ENCODE results near the gene STYX. TPM values are rescaled to one million over a fixed set of nuclear protein-coding genes. Genes with fewer than 3 reads are reported as not detected.

Gene STYX
- total RNA-seq, 6 donors from 2014 or later = 3.0 to 16.5 (median 10.4) TPM

GRCh38 chr14:52808101-52808500 is 78.1 kb downstream of the STYX start:
- no peaks in the 10 kb centered on the region for H3K27me3 ChIP-seq
- WGBS, 2 donors = 96% methylated on average over 1 of the region's 1 CpG
- TF ChIP-seq EP300 (IDR thresholded peaks at IDR 0.05) (no peak), POLR2A (IDR thresholded peaks at IDR 0.05) (no peak), POLR2AphosphoS5 (IDR thresholded peaks at IDR 0.05) (no peak)
- TF ChIP-seq, protein P1, sequence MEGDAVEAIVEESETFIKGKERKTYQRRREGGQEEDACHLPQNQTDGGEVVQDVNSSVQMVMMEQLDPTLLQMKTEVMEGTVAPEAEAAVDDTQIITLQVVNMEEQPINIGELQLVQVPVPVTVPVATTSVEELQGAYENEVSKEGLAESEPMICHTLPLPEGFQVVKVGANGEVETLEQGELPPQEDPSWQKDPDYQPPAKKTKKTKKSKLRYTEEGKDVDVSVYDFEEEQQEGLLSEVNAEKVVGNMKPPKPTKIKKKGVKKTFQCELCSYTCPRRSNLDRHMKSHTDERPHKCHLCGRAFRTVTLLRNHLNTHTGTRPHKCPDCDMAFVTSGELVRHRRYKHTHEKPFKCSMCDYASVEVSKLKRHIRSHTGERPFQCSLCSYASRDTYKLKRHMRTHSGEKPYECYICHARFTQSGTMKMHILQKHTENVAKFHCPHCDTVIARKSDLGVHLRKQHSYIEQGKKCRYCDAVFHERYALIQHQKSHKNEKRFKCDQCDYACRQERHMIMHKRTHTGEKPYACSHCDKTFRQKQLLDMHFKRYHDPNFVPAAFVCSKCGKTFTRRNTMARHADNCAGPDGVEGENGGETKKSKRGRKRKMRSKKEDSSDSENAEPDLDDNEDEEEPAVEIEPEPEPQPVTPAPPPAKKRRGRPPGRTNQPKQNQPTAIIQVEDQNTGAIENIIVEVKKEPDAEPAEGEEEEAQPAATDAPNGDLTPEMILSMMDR (IDR thresholded peaks at IDR 0.05) = no peak
- H3K4me3 ChIP-seq = no peak overlapping the region
- ATAC-seq (ENCODE audit: low FRiP score in 2 of 2) = no peak
- no peak overlapping the region for H3K27ac ChIP-seq
- no peaks in the 10 kb centered on the region for H3K9me3 ChIP-seq
- H3K36me3 ChIP-seq = no peaks in the 10 kb centered on the region
- H3K4me1 ChIP-seq = no peaks in the 10 kb centered on the region
- DNase-seq = no peak

DNA sequence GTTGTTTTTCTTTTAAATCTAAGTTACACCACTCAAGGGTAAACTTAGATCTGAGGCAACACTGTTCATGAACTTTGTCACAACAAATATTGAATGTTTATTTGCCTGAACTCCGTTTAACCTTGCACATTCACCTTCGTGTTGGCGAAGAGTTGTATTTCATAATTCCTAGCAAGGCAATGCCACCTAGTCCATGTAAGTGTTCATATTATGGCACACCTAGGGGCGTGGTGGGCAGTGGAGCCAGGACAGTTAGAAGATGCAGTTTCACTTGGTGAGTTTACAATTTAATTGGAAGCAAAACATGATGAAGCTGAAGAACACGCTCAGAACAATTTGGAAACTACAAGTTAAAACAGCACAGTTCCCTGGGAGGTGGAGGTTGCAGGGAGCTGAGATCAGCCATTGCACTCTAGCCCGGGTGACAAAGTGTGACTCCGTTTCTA is 91.9 kb downstream of the STYX start:
- Histone ChIP-seq H3K9me3 (no peaks in the 10 kb centered on the region), H3K27me3 (no peaks in the 10 kb centered on the region), H3K36me3 (no peaks in the 10 kb centered on the region), H3K4me3 (no peak overlapping the region), H3K27ac (no peak overlapping the region), H3K4me1 (peaks cover 0 to 10% (median 3%) of the 10 kb centered on the region in 4 donors)
- DNase-seq (no peak), ATAC-seq (ENCODE audit: low FRiP score in 2 of 2) (no peak)
- WGBS, 2 donors = 66 to 73% methylated on average over 7 of the region's 7 CpGs
- TF ChIP-seq POLR2AphosphoS5 (IDR thresholded peaks at IDR 0.05) (no peak), POLR2A (IDR thresholded peaks at IDR 0.05) (no peak), EP300 (IDR thresholded peaks at IDR 0.05) (no peak)
- TF ChIP-seq, protein P1 (IDR thresholded peaks at IDR 0.05) = no peak

DNA sequence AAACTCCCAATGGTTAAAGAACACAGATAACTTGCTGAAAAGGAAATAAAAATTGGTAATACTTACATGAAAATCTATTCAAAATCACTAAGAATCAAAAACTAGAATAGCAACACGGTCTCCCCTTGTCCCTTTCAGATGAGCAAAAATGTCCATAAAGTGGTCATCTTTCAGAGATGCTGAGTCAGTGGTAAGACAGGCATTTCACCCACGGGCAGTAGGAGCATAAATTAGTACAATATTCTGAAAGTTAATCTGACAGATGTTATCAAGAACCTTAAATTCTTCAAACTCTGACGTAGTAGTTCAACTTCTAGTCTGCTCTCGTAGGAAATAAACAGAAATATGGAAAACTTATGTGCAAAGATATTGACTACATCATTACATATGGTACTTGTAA is 94.5 kb downstream of the STYX start:
- ATAC-seq (ENCODE audit: low FRiP score in 2 of 2) (no peak), DNase-seq (no peak)
- TF ChIP-seq POLR2A (IDR thresholded peaks at IDR 0.05) = no peak
- TF ChIP-seq EP300 (IDR thresholded peaks at IDR 0.05) = no peak
- TF ChIP-seq, protein P1 (IDR thresholded peaks at IDR 0.05) = no peak
- TF ChIP-seq POLR2AphosphoS5 (IDR thresholded peaks at IDR 0.05) = no peak
- Histone ChIP-seq H3K27ac (no peak overlapping the region), H3K9me3 (no peaks in the 10 kb centered on the region), H3K36me3 (no peaks in the 10 kb centered on the region), H3K4me1 (peaks cover 0 to 10% (median 3%) of the 10 kb centered on the region in 4 donors), H3K27me3 (no peaks in the 10 kb centered on the region), H3K4me3 (no peak overlapping the region)
- 42 to 46% methylated on average over 4 of the region's 4 CpGs for WGBS, 2 donors

Small RNA genes lying within 50 kb of the gene (small RNA-seq; reads per million reads assigned to genes)
- gene AL139317.2 = 0 reads per million in 4 donors

Other genes starting within 250 kb of the STYX start
- gene TXNDC16, start 177.7 kb upstream of the STYX start, total RNA-seq = 10 to 100 TPM in 2 of 6 donors, 1 to 10 TPM in 4; 4.2 to 13.3 (median 8.0) TPM
- 1 to 10 TPM in 1 of 6 donors, under 1 TPM in 3, not detected in 2; 0.43 to 1.0 (median 0.63) TPM for gene GPR137C, start 177.3 kb upstream of the STYX start, total RNA-seq
- 10 to 100 TPM; 36.4 to 63.4 (median 50.9) TPM for gene ERO1A, start 34.6 kb upstream of the STYX start, total RNA-seq
- 10 to 100 TPM; 36.1 to 95.1 (median 57.2) TPM for gene PSMC6, start 23.0 kb upstream of the STYX start, total RNA-seq
- gene GNPNAT1, start 61.4 kb downstream of the STYX start, total RNA-seq = 10 to 100 TPM in 3 of 6 donors, 1 to 10 TPM in 3; 2.1 to 18.8 (median 10.9) TPM
- 100 to 1,000 TPM in 2 of 6 donors, 10 to 100 TPM in 4; 34.6 to 121 (median 72.3) TPM for gene FERMT2, start 220.9 kb downstream of the STYX start, total RNA-seq

All from upper lobe of left lung (tissue), 6 donors.